GM12891 (cell line): ENCODE data around the gene NUDT14.

Experiments
- POLR2A ChIP-seq: IDR thresholded peaks from 2 replicates; pipeline ENCODE4 v1.6.1; 2011; ENCODE audit warnings: low read depth, low read length, control low read depth
- POLR2AphosphoS5 ChIP-seq: IDR thresholded peaks from 2 replicates; pipeline ENCODE4 v1.6.1; 2011; ENCODE audit warnings: low read depth, low read length, control low read depth

DNA sequence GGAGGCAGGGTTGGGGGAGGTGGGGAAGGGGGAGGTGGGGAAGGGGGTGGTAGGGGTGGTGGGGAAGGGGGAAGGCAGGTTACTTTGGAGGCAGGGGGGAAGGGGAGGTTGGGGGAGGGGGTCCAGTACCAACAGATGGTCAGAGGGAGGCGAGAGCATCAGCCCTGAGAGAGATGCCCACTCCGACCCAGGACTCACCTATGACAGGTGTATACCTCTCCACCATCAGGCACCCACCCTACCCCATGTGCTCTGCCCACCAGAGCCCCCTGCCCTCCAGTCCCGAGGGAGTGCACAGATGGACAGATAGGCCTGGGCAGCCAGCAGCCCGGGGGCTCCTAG, 31.1 kb downstream of the NUDT14 start:
- TF ChIP-seq POLR2AphosphoS5 (no peak), POLR2A (no peak)
